ENCODE measurements around the gene MTUS2.

MTUS2 gene

DNA sequence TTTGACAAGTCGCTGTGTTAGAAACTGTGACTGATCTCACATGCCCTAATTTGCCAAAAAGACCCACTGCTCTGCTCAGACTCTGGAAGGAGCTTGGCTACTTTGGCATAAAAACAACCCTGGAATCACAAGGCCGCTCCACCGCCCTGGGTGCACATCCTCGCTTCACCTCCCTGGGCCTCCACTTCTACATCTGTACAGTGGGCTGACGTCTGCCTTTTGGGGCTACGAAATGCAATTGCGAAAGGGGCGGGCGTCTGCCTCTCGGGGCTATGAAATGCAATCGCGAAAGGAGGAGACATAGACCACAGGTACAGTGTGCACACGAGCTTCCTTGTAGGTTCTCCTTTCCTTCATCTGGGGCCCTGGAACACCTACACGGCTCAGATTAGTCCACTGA is 701.2 kb downstream of the MTUS2 start:
- TF ChIP-seq POLR2A (IDR thresholded peaks at IDR 0.05; ENCODE audit: low read length) (no peak), GATA1 (IDR thresholded peaks at IDR 0.05; ENCODE audit: low read depth, low read length) (no peak)
- DNase-seq = no peak

DNA sequence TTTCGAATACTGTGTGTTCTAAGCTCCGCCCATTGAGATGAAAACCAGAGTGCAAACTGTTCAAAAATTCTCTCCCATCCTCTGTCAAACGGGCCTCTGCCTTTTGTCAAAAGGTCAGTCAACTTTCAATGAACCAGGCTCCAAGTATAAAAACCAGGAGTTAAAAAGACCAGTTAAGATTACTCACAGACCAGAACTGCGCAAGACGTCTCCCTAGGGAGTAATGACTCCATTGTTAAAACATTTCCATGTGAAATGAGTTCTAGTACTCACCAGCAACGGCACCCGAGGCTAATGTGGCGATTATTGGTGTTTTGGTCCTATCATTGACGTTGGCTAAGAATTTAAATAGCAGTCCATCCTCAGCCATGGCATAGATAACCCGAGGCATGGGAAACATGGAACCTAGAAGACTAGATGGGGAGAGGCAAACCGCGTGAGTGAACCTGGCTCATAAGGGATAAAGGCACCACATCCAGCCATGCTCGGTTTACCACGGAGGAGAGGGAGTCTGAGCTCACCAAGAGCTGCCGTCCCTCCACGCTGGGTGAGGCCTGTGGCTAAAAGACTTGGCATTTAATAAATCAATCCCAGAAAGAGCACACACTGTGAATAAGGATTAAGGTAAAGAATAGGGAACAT is 702.0 kb downstream of the MTUS2 start:
- TF ChIP-seq GATA1 (IDR thresholded peaks at IDR 0.05; ENCODE audit: low read depth, low read length) (no peak), POLR2A (IDR thresholded peaks at IDR 0.05; ENCODE audit: low read length) (no peak)
- no peak for DNase-seq

- TF ChIP-seq POLR2A (IDR thresholded peaks at IDR 0.05; ENCODE audit: low read length) (no peak), GATA1 (IDR thresholded peaks at IDR 0.05; ENCODE audit: low read depth, low read length) (no peak)
- DNase-seq = no peak
Measured at GRCh38 chr13:29523199-29523961, 703.2 kb downstream of the MTUS2 start.

- no peak for TF ChIP-seq GATA1 (IDR thresholded peaks at IDR 0.05; ENCODE audit: low read depth, low read length)
- no peak for TF ChIP-seq POLR2A (IDR thresholded peaks at IDR 0.05; ENCODE audit: low read length)
- no peak for DNase-seq
Measured at GRCh38 chr13:29524176-29524575, 704.0 kb downstream of the MTUS2 start.

DNA sequence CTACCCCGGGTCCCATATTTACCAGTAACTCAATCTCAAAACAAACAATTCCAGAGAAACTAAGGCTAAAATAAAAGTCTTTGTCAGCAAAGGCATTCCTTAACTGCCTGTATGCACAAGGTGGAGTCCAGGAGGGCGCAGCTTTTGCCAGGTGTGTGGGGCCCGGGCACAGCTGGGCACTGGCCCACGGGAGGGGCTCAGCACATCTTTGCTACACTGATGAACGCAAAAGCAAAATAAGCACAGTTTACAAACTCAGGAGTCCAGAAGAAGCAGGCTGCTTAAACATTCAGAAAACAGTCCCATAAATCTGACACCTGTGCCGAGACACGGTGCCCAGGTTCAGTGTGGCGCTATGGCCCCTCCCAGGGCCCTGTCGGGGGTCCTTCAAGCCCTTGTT is 704.5 kb downstream of the MTUS2 start:
- no peak for DNase-seq
- TF ChIP-seq GATA1 (IDR thresholded peaks at IDR 0.05; ENCODE audit: low read depth, low read length) (no peak), POLR2A (IDR thresholded peaks at IDR 0.05; ENCODE audit: low read length) (no peak)

GRCh38 chr13:29525757-29526156 is 705.6 kb downstream of the MTUS2 start:
- TF ChIP-seq GATA1 (IDR thresholded peaks at IDR 0.05; ENCODE audit: low read depth, low read length) = no peak
- TF ChIP-seq POLR2A (IDR thresholded peaks at IDR 0.05; ENCODE audit: low read length) = no peak
- no peak for DNase-seq

DNA sequence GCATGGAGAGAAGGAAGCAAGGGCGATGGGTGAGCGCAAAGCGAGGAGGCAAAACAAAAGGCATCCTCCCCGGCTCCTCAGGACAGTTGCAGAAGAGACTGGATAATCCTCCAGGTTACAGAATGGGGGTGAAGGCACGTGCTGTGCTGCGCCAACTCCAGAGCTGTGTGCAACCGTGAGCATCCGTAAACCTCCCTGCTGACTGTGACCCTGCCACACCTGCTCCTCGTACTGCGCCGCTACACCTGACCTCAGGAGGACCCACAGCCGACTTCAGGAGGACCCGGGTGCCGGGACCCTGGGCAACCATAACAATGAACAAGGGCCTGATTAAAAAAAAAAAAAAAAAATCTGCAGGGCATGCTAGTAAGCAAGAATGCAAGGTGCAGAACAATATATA is 706.6 kb downstream of the MTUS2 start:
- TF ChIP-seq POLR2A (IDR thresholded peaks at IDR 0.05; ENCODE audit: low read length) (no peak), GATA1 (IDR thresholded peaks at IDR 0.05; ENCODE audit: low read depth, low read length) (no peak)
- no peak for DNase-seq

GRCh38 chr13:29527511-29527910 is 707.4 kb downstream of the MTUS2 start:
- TF ChIP-seq POLR2A (IDR thresholded peaks at IDR 0.05; ENCODE audit: low read length) = no peak
- no peak for TF ChIP-seq GATA1 (IDR thresholded peaks at IDR 0.05; ENCODE audit: low read depth, low read length)
- DNase-seq = no peak

- no peak for TF ChIP-seq POLR2A (IDR thresholded peaks at IDR 0.05; ENCODE audit: low read length)
- no peak for TF ChIP-seq GATA1 (IDR thresholded peaks at IDR 0.05; ENCODE audit: low read depth, low read length)
- no peak for DNase-seq
Measured at GRCh38 chr13:29527916-29528315, 707.8 kb downstream of the MTUS2 start.

- DNase-seq = no peak
Measured at GRCh38 chr13:29529754-29530153, 709.6 kb downstream of the MTUS2 start.

DNA sequence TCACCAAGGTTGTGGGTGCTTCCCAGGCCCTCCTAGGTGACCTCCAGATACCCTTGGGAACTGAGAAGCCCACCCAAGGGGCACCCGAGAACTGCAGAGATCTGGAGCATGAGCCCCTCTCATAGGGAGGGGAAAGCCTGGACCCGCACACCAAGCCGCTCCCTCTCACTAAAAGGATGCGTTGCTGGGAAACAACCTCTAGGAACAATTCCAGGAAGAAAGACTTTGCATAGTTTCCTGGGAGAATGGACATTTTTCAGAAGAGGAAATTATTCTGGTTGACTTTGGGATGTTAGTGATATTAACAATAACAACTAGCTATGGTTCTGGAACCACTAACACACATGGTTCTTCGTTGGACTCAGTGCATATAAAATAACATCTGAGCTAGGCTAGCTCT is 710.8 kb downstream of the MTUS2 start:
- no peak for TF ChIP-seq GATA1 (IDR thresholded peaks at IDR 0.05; ENCODE audit: low read depth, low read length)
- no peak for TF ChIP-seq POLR2A (IDR thresholded peaks at IDR 0.05; ENCODE audit: low read length)
- no peak for DNase-seq

More at GRCh38 chr13:29529754-29530153, 709.6 kb downstream of the MTUS2 start:
- TF ChIP-seq POLR2A (IDR thresholded peaks at IDR 0.05; ENCODE audit: low read length) (no peak), GATA1 (IDR thresholded peaks at IDR 0.05; ENCODE audit: low read depth, low read length) (no peak)

GRCh38 chr13:29532116-29532515 is 712.0 kb downstream of the MTUS2 start:
- TF ChIP-seq POLR2A (IDR thresholded peaks at IDR 0.05; ENCODE audit: low read length) (no peak), GATA1 (IDR thresholded peaks at IDR 0.05; ENCODE audit: low read depth, low read length) (no peak)
- no peak for DNase-seq

DNA sequence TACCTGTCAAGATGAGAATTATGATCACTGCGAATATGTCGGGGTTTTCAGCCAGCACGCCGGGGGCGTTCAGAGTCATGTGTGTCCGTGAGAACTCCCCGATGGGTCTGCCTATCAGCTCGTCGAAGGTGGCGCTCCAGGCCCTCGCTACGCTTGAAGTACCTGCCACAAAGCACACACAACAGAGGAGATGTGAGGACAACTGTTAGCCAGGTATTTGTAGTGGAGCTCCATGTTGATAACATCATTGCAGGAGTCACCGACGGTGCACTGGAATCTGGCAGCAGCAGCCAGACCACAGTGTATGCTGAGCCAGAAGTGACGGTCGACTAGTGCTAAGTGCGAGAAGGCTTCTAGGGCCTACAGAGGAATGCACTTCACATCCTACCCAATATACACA is 712.7 kb downstream of the MTUS2 start:
- no peak for TF ChIP-seq POLR2A (IDR thresholded peaks at IDR 0.05; ENCODE audit: low read length)
- TF ChIP-seq GATA1 (IDR thresholded peaks at IDR 0.05; ENCODE audit: low read depth, low read length) = no peak
- no peak for DNase-seq

DNA sequence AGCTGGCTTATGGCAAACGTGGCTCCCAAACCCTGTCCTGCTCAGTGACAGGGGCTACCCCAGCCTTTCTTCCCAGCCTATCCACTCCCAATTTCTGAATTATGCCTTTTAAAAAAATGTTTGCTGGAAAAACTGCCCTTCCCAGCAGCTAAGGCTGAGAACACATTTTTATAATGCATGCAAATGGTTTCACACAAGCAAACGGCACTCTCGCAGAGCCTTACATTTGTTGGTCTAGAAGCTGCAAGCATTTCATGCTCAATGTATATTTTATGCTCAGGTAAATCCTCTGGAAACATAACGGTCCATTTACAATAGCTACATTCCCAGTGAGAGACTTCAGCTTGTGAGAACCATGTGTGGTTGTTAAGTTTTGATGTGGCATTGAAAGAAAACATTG is 713.9 kb downstream of the MTUS2 start:
- no peak for TF ChIP-seq POLR2A (IDR thresholded peaks at IDR 0.05; ENCODE audit: low read length)
- TF ChIP-seq GATA1 (IDR thresholded peaks at IDR 0.05; ENCODE audit: low read depth, low read length) = no peak

More for the DNA sequence above, 713.9 kb downstream of the MTUS2 start:
- no peak for DNase-seq

All from erythroblast (primary cell).